GM23338 (cell line): Measurements from ENCODE around the gene CYB5D1. TPM values are rescaled to one million over a fixed set of nuclear protein-coding genes. Genes with fewer than 3 reads are reported as not detected.

Source experiments
- ATAC-seq: fragments of 200-7000 bp; cut with Tn5 transposase; 3 replicates; pipeline ENCODE4 v1.9.1; 2020
- DNase-seq: peaks from one replicate; pipeline ENCODE4 v3.0.0-alpha.2; 2015; ENCODE audit warnings: low spot score
- H2AFZ ChIP-seq: fragments of 200-600 bp; sonication (generic); 2 replicates; pipeline ENCODE4 v1.8.0; 2016; ENCODE audit warnings: antibody characterized with exemption, mild to moderate bottlenecking, moderate library complexity
- H3F3A ChIP-seq: fragments of 200-600 bp; sonication (generic); replicated peaks from 2 replicates; pipeline ENCODE4 v1.8.0; 2017; ENCODE audit warnings: antibody characterized with exemption, mixed run types, low read depth
- H3K27ac ChIP-seq: fragments of 200-600 bp; sonication (generic); 2 replicates; pipeline ENCODE4 v1.6.1; 2016; ENCODE audit warnings: low read depth
- H3K27me3 ChIP-seq: fragments of 200-600 bp; sonication (generic); 2 replicates; pipeline ENCODE4 v1.8.0; 2016; ENCODE audit warnings: mild to moderate bottlenecking, mixed run types, moderate library complexity; ENCODE audit not compliant: insufficient read depth
- H3K36me3 ChIP-seq: fragments of 200-600 bp; sonication (generic); 2 replicates; pipeline ENCODE4 v1.8.0; 2016; ENCODE audit warnings: mild to moderate bottlenecking; ENCODE audit not compliant: insufficient read depth
- H3K4me1 ChIP-seq: fragments of 200-600 bp; sonication (generic); 2 replicates; pipeline ENCODE4 v1.8.0; 2016; ENCODE audit warnings: mild to moderate bottlenecking, moderate library complexity; ENCODE audit not compliant: insufficient read depth
- H3K4me2 ChIP-seq: fragments of 200-600 bp; sonication (generic); 2 replicates; pipeline ENCODE4 v1.7.1; 2017; ENCODE audit warnings: mixed run types
- H3K4me3 ChIP-seq: fragments of 200-600 bp; sonication (generic); 2 replicates; pipeline ENCODE4 v1.6.1; 2016; ENCODE audit warnings: mixed run types
- H3K79me2 ChIP-seq: fragments of 200-600 bp; sonication (generic); replicated peaks from 2 replicates; pipeline ENCODE4 v1.8.0; 2017; ENCODE audit warnings: mild to moderate bottlenecking; ENCODE audit not compliant: insufficient read depth
- H3K9me2 ChIP-seq: fragments of 200-600 bp; sonication (generic); 2 replicates; pipeline ENCODE4 v1.8.0; 2017; ENCODE audit not compliant: insufficient read depth
- H4K20me1 ChIP-seq: fragments of 200-600 bp; sonication (generic); replicated peaks from 2 replicates; pipeline ENCODE4 v1.8.0; 2017; ENCODE audit warnings: mild to moderate bottlenecking; ENCODE audit not compliant: insufficient read depth
- H3K27ac Mint-ChIP-seq: 2 replicates; pipeline ENCODE4 v1.8.0; 2020; ENCODE audit warnings: inconsistent platforms, mild to moderate bottlenecking, moderate library complexity, mixed read lengths
- H3K27me3 Mint-ChIP-seq: 3 replicates; pipeline ENCODE4 v1.8.0; 2022; ENCODE audit warnings: low read depth, mild to moderate bottlenecking, moderate library complexity, mixed read lengths, inconsistent platforms; ENCODE audit not compliant: insufficient read depth, poor library complexity
- H3K36me3 Mint-ChIP-seq: 3 replicates; pipeline ENCODE4 v1.8.0; 2021; ENCODE audit warnings: low read depth, mild to moderate bottlenecking, inconsistent platforms, moderate library complexity, mixed read lengths
- H3K4me1 Mint-ChIP-seq: 3 replicates; pipeline ENCODE4 v1.8.0; 2020; ENCODE audit warnings: mild to moderate bottlenecking, inconsistent platforms, mixed read lengths
- H3K4me3 Mint-ChIP-seq: 3 replicates; pipeline ENCODE4 v1.8.0; 2021; ENCODE audit warnings: moderate library complexity, mild to moderate bottlenecking, inconsistent platforms, mixed read lengths
- H3K9me3 Mint-ChIP-seq: 3 replicates; pipeline ENCODE4 v1.8.0; 2020; ENCODE audit warnings: moderate library complexity, mild to moderate bottlenecking, inconsistent platforms, mixed read lengths
- CREB1 ChIP-seq: fragments of 250-450 bp; sonication (Bioruptor Pico); IDR thresholded peaks from 2 replicates; pipeline ENCODE4 v1.5.0; 2020; ENCODE audit warnings: low read depth, mild to moderate bottlenecking, moderate library complexity
- EZH2phosphoT487 ChIP-seq: fragments of 200-600 bp; sonication (generic); IDR thresholded peaks from one replicate; pipeline ENCODE4 v1.8.1; 2018; ENCODE audit warnings: antibody characterized with exemption; ENCODE audit not compliant: unreplicated experiment
- JUNB ChIP-seq: IDR thresholded peaks from one replicate; pipeline ENCODE4 v1.6.1; 2016; ENCODE audit warnings: antibody characterized with exemption; ENCODE audit not compliant: unreplicated experiment
- POLR2AphosphoS5 ChIP-seq: IDR thresholded peaks from 2 replicates; pipeline ENCODE4 v1.6.1; 2016; ENCODE audit warnings: antibody characterized with exemption, low read depth
- ZNF114 ChIP-seq: fragments of 250-450 bp; sonication (Bioruptor Pico); IDR thresholded peaks from 2 replicates; pipeline ENCODE4 v1.5.0; 2020; ENCODE audit warnings: mild to moderate bottlenecking, moderate library complexity
- polyA plus RNA-seq: library from polyadenylated mRNA; unstranded; fragments of >200 nt; fragmentation: Nextera tagmentation; extraction: Ambion mirVana; gene quantifications from 2 replicates; pipeline ENCODE4 v1.2.1, GENCODE V29; 2016
- total RNA-seq: library from RNA; depleted of rRNA; stranded (reverse); fragments of >200 nt; shearing (Covaris generic); gene quantifications from 2 replicates; pipeline ENCODE4 v1.2.3, GENCODE V29; 2014
- TF ChIP-seq, protein P1 (sequence below): fragments of 250-450 bp; sonication (Bioruptor Pico); IDR thresholded peaks from 2 replicates; pipeline ENCODE4 v1.5.0; 2020; ENCODE audit warnings: mild to moderate bottlenecking, moderate library complexity
- TF ChIP-seq, protein P2 (sequence below): IDR thresholded peaks from 2 replicates; pipeline ENCODE4 v1.6.1; 2016; ENCODE audit warnings: antibody characterized with exemption
- TF ChIP-seq, protein P3 (sequence below): IDR thresholded peaks from one replicate; pipeline ENCODE4 v1.6.1; 2018; ENCODE audit warnings: antibody characterized with exemption; ENCODE audit not compliant: unreplicated experiment
- TF ChIP-seq, protein P4 (sequence below), 2 experiments: fragments of 200-600 bp in 1 of 2; sonication (generic) in 1 of 2; conservative IDR thresholded peaks; 2 replicates each; pipeline versions ENCODE4 v1.5.1 to v1.6.1; 2016 to 2017; ENCODE audit warnings: antibody characterized with exemption in 2 of 2, low read depth in 2 of 2, mild to moderate bottlenecking in 2 of 2, moderate library complexity in 1 of 2

The CYB5D1 gene
- total and polyA plus RNA-seq, 2 experiments from 2014 or later = 3.5 to 8.4 TPM

DNA sequence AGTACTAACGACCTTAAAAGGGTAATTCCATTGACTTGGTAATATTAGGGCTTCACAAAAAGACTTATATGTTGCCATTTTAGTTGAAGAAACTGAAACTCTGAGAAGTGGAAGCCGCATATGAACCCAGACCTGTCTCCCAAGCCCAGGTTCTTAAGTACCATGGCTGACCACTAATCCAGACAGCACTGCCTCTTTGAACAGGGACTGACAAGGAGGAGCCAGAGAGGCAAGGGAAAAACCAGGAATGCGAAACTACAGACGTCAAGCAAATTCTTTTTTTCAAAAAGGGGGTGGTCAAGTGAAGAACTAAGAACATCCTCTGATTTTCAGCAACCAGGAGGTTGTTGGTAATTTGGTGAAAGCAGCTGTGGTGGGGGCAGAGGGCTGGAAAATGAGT, 15.2 kb downstream of the CYB5D1 start:
- H3K36me3 Mint-ChIP-seq = no peaks in the 10 kb centered on the region
- Histone ChIP-seq H3K27me3 (no peaks in the 10 kb centered on the region), H3F3A (no peaks in the 10 kb centered on the region), H3K79me2 (no peaks in the 10 kb centered on the region), H3K36me3 (no peaks in the 10 kb centered on the region), H3K9me2 (no peaks in the 10 kb centered on the region), H3K4me1 (no peaks in the 10 kb centered on the region), H3K4me2 (no peak overlapping the region), H3K4me3 (no peak overlapping the region), H4K20me1 (no peaks in the 10 kb centered on the region; the same call in 1 of the 2 replicates), H2AFZ (no peak overlapping the region), H3K27ac (no peak overlapping the region)
- DNase-seq = peak; percentile 47
- TF ChIP-seq CREB1 (CRISPR knock-in tag) (no peak), JUNB (no peak), POLR2AphosphoS5 (no peak), EZH2phosphoT487 (no peak), ZNF114 (CRISPR knock-in tag) (no peak)
- TF ChIP-seq, protein P1, sequence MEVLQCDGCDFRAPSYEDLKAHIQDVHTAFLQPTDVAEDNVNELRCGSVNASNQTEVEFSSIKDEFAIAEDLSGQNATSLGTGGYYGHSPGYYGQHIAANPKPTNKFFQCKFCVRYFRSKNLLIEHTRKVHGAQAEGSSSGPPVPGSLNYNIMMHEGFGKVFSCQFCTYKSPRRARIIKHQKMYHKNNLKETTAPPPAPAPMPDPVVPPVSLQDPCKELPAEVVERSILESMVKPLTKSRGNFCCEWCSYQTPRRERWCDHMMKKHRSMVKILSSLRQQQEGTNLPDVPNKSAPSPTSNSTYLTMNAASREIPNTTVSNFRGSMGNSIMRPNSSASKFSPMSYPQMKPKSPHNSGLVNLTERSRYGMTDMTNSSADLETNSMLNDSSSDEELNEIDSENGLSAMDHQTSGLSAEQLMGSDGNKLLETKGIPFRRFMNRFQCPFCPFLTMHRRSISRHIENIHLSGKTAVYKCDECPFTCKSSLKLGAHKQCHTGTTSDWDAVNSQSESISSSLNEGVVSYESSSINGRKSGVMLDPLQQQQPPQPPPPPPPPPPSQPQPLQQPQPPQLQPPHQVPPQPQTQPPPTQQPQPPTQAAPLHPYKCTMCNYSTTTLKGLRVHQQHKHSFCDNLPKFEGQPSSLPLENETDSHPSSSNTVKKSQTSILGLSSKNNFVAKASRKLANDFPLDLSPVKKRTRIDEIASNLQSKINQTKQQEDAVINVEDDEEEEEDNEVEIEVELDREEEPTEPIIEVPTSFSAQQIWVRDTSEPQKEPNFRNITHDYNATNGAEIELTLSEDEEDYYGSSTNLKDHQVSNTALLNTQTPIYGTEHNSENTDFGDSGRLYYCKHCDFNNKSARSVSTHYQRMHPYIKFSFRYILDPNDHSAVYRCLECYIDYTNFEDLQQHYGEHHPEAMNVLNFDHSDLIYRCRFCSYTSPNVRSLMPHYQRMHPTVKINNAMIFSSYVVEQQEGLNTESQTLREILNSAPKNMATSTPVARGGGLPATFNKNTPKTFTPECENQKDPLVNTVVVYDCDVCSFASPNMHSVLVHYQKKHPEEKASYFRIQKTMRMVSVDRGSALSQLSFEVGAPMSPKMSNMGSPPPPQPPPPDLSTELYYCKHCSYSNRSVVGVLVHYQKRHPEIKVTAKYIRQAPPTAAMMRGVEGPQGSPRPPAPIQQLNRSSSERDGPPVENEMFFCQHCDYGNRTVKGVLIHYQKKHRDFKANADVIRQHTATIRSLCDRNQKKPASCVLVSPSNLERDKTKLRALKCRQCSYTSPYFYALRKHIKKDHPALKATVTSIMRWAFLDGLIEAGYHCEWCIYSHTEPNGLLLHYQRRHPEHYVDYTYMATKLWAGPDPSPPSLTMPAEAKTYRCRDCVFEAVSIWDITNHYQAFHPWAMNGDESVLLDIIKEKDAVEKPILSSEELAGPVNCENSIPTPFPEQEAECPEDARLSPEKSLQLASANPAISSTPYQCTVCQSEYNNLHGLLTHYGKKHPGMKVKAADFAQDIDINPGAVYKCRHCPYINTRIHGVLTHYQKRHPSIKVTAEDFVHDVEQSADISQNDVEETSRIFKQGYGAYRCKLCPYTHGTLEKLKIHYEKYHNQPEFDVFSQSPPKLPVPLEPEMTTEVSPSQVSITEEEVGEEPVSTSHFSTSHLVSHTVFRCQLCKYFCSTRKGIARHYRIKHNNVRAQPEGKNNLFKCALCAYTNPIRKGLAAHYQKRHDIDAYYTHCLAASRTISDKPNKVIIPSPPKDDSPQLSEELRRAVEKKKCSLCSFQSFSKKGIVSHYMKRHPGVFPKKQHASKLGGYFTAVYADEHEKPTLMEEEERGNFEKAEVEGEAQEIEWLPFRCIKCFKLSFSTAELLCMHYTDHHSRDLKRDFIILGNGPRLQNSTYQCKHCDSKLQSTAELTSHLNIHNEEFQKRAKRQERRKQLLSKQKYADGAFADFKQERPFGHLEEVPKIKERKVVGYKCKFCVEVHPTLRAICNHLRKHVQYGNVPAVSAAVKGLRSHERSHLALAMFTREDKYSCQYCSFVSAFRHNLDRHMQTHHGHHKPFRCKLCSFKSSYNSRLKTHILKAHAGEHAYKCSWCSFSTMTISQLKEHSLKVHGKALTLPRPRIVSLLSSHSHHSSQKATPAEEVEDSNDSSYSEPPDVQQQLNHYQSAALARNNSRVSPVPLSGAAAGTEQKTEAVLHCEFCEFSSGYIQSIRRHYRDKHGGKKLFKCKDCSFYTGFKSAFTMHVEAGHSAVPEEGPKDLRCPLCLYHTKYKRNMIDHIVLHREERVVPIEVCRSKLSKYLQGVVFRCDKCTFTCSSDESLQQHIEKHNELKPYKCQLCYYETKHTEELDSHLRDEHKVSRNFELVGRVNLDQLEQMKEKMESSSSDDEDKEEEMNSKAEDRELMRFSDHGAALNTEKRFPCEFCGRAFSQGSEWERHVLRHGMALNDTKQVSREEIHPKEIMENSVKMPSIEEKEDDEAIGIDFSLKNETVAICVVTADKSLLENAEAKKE = no peak
- TF ChIP-seq, protein P2, sequence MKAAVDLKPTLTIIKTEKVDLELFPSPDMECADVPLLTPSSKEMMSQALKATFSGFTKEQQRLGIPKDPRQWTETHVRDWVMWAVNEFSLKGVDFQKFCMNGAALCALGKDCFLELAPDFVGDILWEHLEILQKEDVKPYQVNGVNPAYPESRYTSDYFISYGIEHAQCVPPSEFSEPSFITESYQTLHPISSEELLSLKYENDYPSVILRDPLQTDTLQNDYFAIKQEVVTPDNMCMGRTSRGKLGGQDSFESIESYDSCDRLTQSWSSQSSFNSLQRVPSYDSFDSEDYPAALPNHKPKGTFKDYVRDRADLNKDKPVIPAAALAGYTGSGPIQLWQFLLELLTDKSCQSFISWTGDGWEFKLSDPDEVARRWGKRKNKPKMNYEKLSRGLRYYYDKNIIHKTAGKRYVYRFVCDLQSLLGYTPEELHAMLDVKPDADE = no peak
- TF ChIP-seq, protein P3, sequence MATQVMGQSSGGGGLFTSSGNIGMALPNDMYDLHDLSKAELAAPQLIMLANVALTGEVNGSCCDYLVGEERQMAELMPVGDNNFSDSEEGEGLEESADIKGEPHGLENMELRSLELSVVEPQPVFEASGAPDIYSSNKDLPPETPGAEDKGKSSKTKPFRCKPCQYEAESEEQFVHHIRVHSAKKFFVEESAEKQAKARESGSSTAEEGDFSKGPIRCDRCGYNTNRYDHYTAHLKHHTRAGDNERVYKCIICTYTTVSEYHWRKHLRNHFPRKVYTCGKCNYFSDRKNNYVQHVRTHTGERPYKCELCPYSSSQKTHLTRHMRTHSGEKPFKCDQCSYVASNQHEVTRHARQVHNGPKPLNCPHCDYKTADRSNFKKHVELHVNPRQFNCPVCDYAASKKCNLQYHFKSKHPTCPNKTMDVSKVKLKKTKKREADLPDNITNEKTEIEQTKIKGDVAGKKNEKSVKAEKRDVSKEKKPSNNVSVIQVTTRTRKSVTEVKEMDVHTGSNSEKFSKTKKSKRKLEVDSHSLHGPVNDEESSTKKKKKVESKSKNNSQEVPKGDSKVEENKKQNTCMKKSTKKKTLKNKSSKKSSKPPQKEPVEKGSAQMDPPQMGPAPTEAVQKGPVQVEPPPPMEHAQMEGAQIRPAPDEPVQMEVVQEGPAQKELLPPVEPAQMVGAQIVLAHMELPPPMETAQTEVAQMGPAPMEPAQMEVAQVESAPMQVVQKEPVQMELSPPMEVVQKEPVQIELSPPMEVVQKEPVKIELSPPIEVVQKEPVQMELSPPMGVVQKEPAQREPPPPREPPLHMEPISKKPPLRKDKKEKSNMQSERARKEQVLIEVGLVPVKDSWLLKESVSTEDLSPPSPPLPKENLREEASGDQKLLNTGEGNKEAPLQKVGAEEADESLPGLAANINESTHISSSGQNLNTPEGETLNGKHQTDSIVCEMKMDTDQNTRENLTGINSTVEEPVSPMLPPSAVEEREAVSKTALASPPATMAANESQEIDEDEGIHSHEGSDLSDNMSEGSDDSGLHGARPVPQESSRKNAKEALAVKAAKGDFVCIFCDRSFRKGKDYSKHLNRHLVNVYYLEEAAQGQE = no peak
- TF ChIP-seq, protein P4, sequence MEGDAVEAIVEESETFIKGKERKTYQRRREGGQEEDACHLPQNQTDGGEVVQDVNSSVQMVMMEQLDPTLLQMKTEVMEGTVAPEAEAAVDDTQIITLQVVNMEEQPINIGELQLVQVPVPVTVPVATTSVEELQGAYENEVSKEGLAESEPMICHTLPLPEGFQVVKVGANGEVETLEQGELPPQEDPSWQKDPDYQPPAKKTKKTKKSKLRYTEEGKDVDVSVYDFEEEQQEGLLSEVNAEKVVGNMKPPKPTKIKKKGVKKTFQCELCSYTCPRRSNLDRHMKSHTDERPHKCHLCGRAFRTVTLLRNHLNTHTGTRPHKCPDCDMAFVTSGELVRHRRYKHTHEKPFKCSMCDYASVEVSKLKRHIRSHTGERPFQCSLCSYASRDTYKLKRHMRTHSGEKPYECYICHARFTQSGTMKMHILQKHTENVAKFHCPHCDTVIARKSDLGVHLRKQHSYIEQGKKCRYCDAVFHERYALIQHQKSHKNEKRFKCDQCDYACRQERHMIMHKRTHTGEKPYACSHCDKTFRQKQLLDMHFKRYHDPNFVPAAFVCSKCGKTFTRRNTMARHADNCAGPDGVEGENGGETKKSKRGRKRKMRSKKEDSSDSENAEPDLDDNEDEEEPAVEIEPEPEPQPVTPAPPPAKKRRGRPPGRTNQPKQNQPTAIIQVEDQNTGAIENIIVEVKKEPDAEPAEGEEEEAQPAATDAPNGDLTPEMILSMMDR (conservative IDR thresholded peaks at IDR 0.05; ENCODE audit: low read depth in 2 of 2) = no peak
- peak; percentile 34; the same call in 2 of the 3 replicates for ATAC-seq
- no peaks in the 10 kb centered on the region for H3K4me1 Mint-ChIP-seq
- no peaks in the 10 kb centered on the region for H3K9me3 Mint-ChIP-seq
- H3K27me3 Mint-ChIP-seq = no peaks in the 10 kb centered on the region
- H3K27ac Mint-ChIP-seq = no peak overlapping the region
- no peak overlapping the region for H3K4me3 Mint-ChIP-seq
